Mammary epithelial cell (primary cell): ENCODE data around the gene PARVB.

Experiments used
- EZH2 ChIP-seq: IDR thresholded peaks from 2 replicates; pipeline ENCODE4 v1.6.1; 2012; ENCODE audit warnings: low read length, inconsistent platforms, borderline replicate concordance
- TF ChIP-seq, protein P1 (sequence below), 2 donors: IDR thresholded peaks in 1 of 2; conservative IDR thresholded peaks in 1 of 2; 2 replicates each; pipeline ENCODE4 v1.5.1; 2011 to 2012; ENCODE audit warnings: inconsistent platforms in 2 of 2, low read length in 2 of 2, mild to moderate bottlenecking in 2 of 2, control low read depth in 1 of 2, low read depth in 1 of 2; ENCODE audit not compliant: insufficient read depth in 1 of 2; ENCODE audit errors: extremely low read depth in 1 of 2

DNA sequence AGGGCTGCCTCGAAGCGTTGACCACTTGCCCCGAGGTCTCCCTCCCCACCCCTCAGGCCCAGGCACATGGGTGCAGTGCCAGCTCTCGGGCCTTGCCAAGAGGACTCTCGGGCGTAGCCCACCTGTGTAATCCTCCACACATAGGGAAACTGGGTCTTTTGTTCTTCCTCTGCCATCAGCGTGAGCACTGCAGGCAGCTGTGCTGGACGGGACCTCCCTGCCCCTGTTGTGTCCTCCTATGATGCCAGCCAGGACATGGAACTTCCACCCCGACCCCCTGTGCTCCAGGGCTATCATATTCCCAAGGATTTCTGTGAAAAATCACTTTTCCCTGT, 66.4 kb downstream of the PARVB start:
- TF ChIP-seq, protein P1, sequence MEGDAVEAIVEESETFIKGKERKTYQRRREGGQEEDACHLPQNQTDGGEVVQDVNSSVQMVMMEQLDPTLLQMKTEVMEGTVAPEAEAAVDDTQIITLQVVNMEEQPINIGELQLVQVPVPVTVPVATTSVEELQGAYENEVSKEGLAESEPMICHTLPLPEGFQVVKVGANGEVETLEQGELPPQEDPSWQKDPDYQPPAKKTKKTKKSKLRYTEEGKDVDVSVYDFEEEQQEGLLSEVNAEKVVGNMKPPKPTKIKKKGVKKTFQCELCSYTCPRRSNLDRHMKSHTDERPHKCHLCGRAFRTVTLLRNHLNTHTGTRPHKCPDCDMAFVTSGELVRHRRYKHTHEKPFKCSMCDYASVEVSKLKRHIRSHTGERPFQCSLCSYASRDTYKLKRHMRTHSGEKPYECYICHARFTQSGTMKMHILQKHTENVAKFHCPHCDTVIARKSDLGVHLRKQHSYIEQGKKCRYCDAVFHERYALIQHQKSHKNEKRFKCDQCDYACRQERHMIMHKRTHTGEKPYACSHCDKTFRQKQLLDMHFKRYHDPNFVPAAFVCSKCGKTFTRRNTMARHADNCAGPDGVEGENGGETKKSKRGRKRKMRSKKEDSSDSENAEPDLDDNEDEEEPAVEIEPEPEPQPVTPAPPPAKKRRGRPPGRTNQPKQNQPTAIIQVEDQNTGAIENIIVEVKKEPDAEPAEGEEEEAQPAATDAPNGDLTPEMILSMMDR (conservative IDR thresholded peaks at IDR 0.05 in 1 of 2, IDR thresholded peaks at IDR 0.05 in 1 of 2; ENCODE audit: extremely low read depth in 1 of 2, insufficient read depth in 1 of 2, low read depth in 1 of 2, low read length in 2 of 2), result no peak
- no peak for TF ChIP-seq EZH2
